A549 (cell line): Measurements from ENCODE around the gene KRT33A. TPM values are rescaled to one million over a fixed set of nuclear protein-coding genes. Genes with fewer than 3 reads are reported as not detected.

Experiments
- ATAC-seq, 2 experiments: fragments of 200-7000 bp in 1 of 2; fragments of >200 bp in 1 of 2; cut with Nextera tagmentation in 1 of 2; cut with Tn5 transposase in 1 of 2; 3 replicates each; pipeline versions ENCODE4 v1.8.0 to v1.9.1; 2018 to 2020; ENCODE audit warnings: mild to moderate bottlenecking in 1 of 2, moderate library complexity in 1 of 2
- CTCF ChIA-PET: fragments of 300-600 bp; sonication (Branson Sonifier 250); formaldehyde crosslinking; extraction: SDS; loops from one replicate; lab custom pipeline; 2021; ENCODE audit warnings: antibody characterized with exemption, inconsistent platforms; lab: Yijun Ruan, JAX
- POLR2A ChIA-PET: fragments of 350-600 bp; formaldehyde crosslinking; extraction: SDS; loops from one replicate; lab custom pipeline; 2021; ENCODE audit warnings: antibody characterized with exemption, inconsistent platforms; lab: Yijun Ruan, JAX
- DNase-seq, 2 experiments: peaks; one replicate each; pipeline versions ENCODE4 v3.0.0 to v3.0.0-alpha.2; 2011 to 2016; ENCODE audit warnings: low read depth in 1 of 2, low spot score in 1 of 2
- FAIRE-seq: peaks from 2 replicates; lab custom pipeline; 2011; peaks lifted over from hg19 to GRCh38; lab: Jason Lieb, UNC
- H3K27ac ChIP-seq, 2 experiments: fragments of >200 bp; sonication (Bioruptor Twin); formaldehyde crosslinking; 3 replicates each; pipeline ENCODE4 v1.5.1; 2016 to 2017
- H3K4me1 ChIP-seq: fragments of >200 bp; sonication (Bioruptor Twin); formaldehyde crosslinking; 3 replicates; pipeline ENCODE4 v1.6.1; 2016
- H3K4me2 ChIP-seq: fragments of >200 bp; sonication (Bioruptor Twin); formaldehyde crosslinking; 3 replicates; pipeline ENCODE4 v1.6.1; 2016
- H3K4me3 ChIP-seq: fragments of >200 bp; sonication (Bioruptor Twin); formaldehyde crosslinking; 3 replicates; pipeline ENCODE4 v1.5.1; 2016
- H3K9me3 ChIP-seq: fragments of >200 bp; sonication (Bioruptor Twin); formaldehyde crosslinking; 3 replicates; pipeline ENCODE4 v1.6.1; 2016
- BHLHE40 ChIP-seq: IDR thresholded peaks from 2 replicates; pipeline ENCODE4 v1.6.1; 2012; ENCODE audit warnings: low read depth, low read length, inconsistent platforms
- CBX2 ChIP-seq: fragments of 200-600 bp; sonication (generic); IDR thresholded peaks from 2 replicates; pipeline ENCODE4 v1.6.1; 2016; ENCODE audit warnings: low read depth, mild to moderate bottlenecking, borderline replicate concordance
- CEBPB ChIP-seq, 2 experiments: fragments of >200 bp in 1 of 2; sonication (Bioruptor Twin) in 1 of 2; formaldehyde crosslinking in 1 of 2; IDR thresholded peaks; 2 replicates each; pipeline ENCODE4 v1.6.1; 2012 to 2016
- EHF ChIP-seq: fragments of 250-450 bp; sonication (Bioruptor Pico); IDR thresholded peaks from 2 replicates; pipeline ENCODE4 v1.5.0; 2020; ENCODE audit warnings: mild to moderate bottlenecking
- EHMT2 ChIP-seq: fragments of 200-600 bp; sonication (generic); IDR thresholded peaks from 2 replicates; pipeline ENCODE4 v1.6.1; 2016; ENCODE audit warnings: antibody characterized with exemption, low read depth, mild to moderate bottlenecking, moderate library complexity
- FOSB ChIP-seq: fragments of 250-450 bp; sonication (Bioruptor Pico); IDR thresholded peaks from 2 replicates; pipeline ENCODE4 v1.5.0; 2020; ENCODE audit warnings: mild to moderate bottlenecking, moderate library complexity
- FOXS1 ChIP-seq: fragments of 250-450 bp; sonication (Bioruptor Pico); IDR thresholded peaks from 2 replicates; pipeline ENCODE4 v1.5.0; 2020; ENCODE audit warnings: mild to moderate bottlenecking, moderate library complexity
- GATA3 ChIP-seq: IDR thresholded peaks from 2 replicates; pipeline ENCODE4 v1.6.1; 2012; ENCODE audit warnings: borderline replicate concordance
- HDAC2 ChIP-seq: fragments of 200-600 bp; sonication (generic); IDR thresholded peaks from 2 replicates; pipeline ENCODE4 v1.6.1; 2016
- HOXB13 ChIP-seq: fragments of 250-450 bp; sonication (Bioruptor Pico); IDR thresholded peaks from 2 replicates; pipeline ENCODE4 v1.5.0; 2020; ENCODE audit warnings: low read depth, mild to moderate bottlenecking, moderate library complexity
- JUNB ChIP-seq: fragments of >200 bp; sonication (Bioruptor Twin); formaldehyde crosslinking; IDR thresholded peaks from 2 replicates; pipeline ENCODE4 v1.6.1; 2016
- MAZ ChIP-seq: fragments of 150-350 bp; IDR thresholded peaks from 2 replicates; pipeline ENCODE4 v1.6.1; 2014; ENCODE audit warnings: antibody characterized with exemption, low read depth, low read length, borderline replicate concordance
- MYC ChIP-seq: IDR thresholded peaks from 2 replicates; pipeline ENCODE4 v1.6.1; 2012; ENCODE audit warnings: mild to moderate bottlenecking, inconsistent platforms, low read length, improper control_type of control experiment, borderline replicate concordance
- PHF8 ChIP-seq: fragments of 200-600 bp; sonication (generic); IDR thresholded peaks from 2 replicates; pipeline ENCODE4 v1.6.1; 2016; ENCODE audit warnings: low read depth, mild to moderate bottlenecking, antibody characterized with exemption, moderate library complexity, borderline replicate concordance
- POLR2AphosphoS2 ChIP-seq: conservative IDR thresholded peaks from 2 replicates; pipeline ENCODE4 v1.6.1; 2012; ENCODE audit warnings: low read length, improper control_type of control experiment, inconsistent platforms
- RAD21 ChIP-seq, 2 experiments: fragments of >200 bp in 1 of 2; sonication (Bioruptor Twin) in 1 of 2; formaldehyde crosslinking in 1 of 2; IDR thresholded peaks in 1 of 2; conservative IDR thresholded peaks in 1 of 2; 2 replicates in 1 of 2; 3 replicates in 1 of 2; pipeline ENCODE4 v1.6.1; 2012 to 2018; ENCODE audit warnings: inconsistent platforms in 1 of 2
- RARB ChIP-seq: fragments of 250-450 bp; sonication (Bioruptor Pico); IDR thresholded peaks from 2 replicates; pipeline ENCODE4 v1.8.0; 2021; ENCODE audit warnings: mild to moderate bottlenecking, moderate library complexity
- RNF2 ChIP-seq: fragments of 200-600 bp; sonication (generic); IDR thresholded peaks from 2 replicates; pipeline ENCODE4 v1.6.1; 2016; ENCODE audit warnings: low read depth, mild to moderate bottlenecking, antibody characterized with exemption, moderate library complexity, borderline replicate concordance
- SMC3 ChIP-seq: fragments of >200 bp; sonication (Bioruptor Twin); formaldehyde crosslinking; IDR thresholded peaks from 3 replicates; pipeline ENCODE4 v1.6.1; 2018; ENCODE audit warnings: inconsistent platforms
- TFCP2L1 ChIP-seq: fragments of 250-450 bp; sonication (Bioruptor Pico); IDR thresholded peaks from 2 replicates; pipeline ENCODE4 v1.5.0; 2021; ENCODE audit warnings: mild to moderate bottlenecking
- TP53 ChIP-seq: fragments of 250-450 bp; sonication (Bioruptor Pico); IDR thresholded peaks from 2 replicates; pipeline ENCODE4 v1.5.0; 2021; ENCODE audit warnings: mild to moderate bottlenecking, moderate library complexity
- ZFP36 ChIP-seq: fragments of 450-650 bp; IDR thresholded peaks from 2 replicates; pipeline ENCODE4 v1.6.1; 2014; ENCODE audit warnings: borderline replicate concordance; ENCODE audit not compliant: partially characterized antibody
- ZNF302 ChIP-seq: fragments of 250-450 bp; sonication (Bioruptor Pico); IDR thresholded peaks from 2 replicates; pipeline ENCODE4 v1.9.0; 2021; ENCODE audit warnings: inconsistent platforms, mild to moderate bottlenecking, moderate library complexity
- ZSCAN20 ChIP-seq: fragments of 250-450 bp; sonication (Bioruptor Pico); IDR thresholded peaks from 2 replicates; pipeline ENCODE4 v1.8.0; 2022; ENCODE audit warnings: mild to moderate bottlenecking, moderate library complexity
- WGBS: methylation state at CpG from one replicate; pipeline ENCODE4 v1.1.6; 2017; ENCODE audit errors: missing lambda C conversion rate; 5-methylcytosine and 5-hydroxymethylcytosine counted together
- polyA plus RNA-seq, 4 experiments: library from polyadenylated mRNA; depleted of rRNA in 3 of 4; stranded (reverse); fragments of >200 nt; fragmentation: RNase III in 1 of 4; extraction: RNeasy Plus Mini Kit Qiagen cat#74134 plus additional on column Dnase treatment in 1 of 4; gene quantifications; 2 replicates in 3 of 4; 3 replicates in 1 of 4; pipeline ENCODE4 v1.2.3, GENCODE V29; 2011 to 2017
- TF ChIP-seq, protein P1 (sequence below): fragments of >200 bp; sonication (Bioruptor Twin); formaldehyde crosslinking; IDR thresholded peaks from 3 replicates; pipeline ENCODE4 v1.6.1; 2016
- TF ChIP-seq, protein P2 (sequence below): IDR thresholded peaks from 2 replicates; pipeline ENCODE4 v1.6.1; 2012; ENCODE audit warnings: low read depth, borderline replicate concordance
- TF ChIP-seq, protein P3 (sequence below): fragments of 250-450 bp; sonication (Bioruptor Pico); IDR thresholded peaks from 2 replicates; pipeline ENCODE4 v1.5.0; 2020; ENCODE audit warnings: low read depth, mild to moderate bottlenecking, moderate library complexity
- TF ChIP-seq, protein P4 (sequence below): IDR thresholded peaks from 2 replicates; pipeline ENCODE4 v1.6.1; 2012
- TF ChIP-seq, protein P5 (sequence below): fragments of 150-350 bp; IDR thresholded peaks from 2 replicates; pipeline ENCODE4 v1.6.1; 2014; ENCODE audit warnings: low read depth, mild to moderate bottlenecking, low read length

The KRT33A gene
- polyA plus RNA-seq, 2 of the 4 experiments (the other 2 are of a cell fraction): not detected

DNA sequence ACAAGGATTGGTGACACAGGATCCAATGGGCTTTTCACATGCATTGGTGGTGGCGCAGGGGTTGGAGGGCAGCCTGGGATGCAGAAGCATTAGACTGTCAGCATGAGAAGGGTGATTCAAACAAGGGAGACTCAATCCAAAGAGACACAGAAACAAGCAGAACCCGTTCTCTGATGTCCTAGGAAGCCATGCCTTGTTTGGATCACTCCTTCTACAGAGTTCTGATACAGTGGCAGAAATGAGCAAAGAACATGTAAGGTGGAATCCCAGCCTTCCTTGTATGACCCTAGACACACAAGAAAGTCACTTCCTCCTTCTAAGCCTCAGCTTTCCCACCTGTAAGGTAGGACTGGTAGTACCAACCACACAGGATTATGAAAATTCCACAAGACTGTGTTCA lies 13.3 kb upstream of the KRT33A start:
- H3K27ac ChIP-seq: no peak overlapping the region
- ChIA-PET CTCF (no interaction called here), POLR2A (no interaction called here)
- ATAC-seq (no peak), DNase-seq (no peak), FAIRE-seq (no peak)
- H3K9me3 ChIP-seq: no peaks in the 10 kb centered on the region
- H3K4me2 ChIP-seq: no peak overlapping the region
- TF ChIP-seq HDAC2: no peak
- no peak for TF ChIP-seq PHF8
- no peak for TF ChIP-seq POLR2AphosphoS2
- no peak for TF ChIP-seq EHMT2
- TF ChIP-seq TP53 (CRISPR knock-in tag): no peak
- no peak for TF ChIP-seq FOSB (CRISPR knock-in tag)
- no peak for TF ChIP-seq RNF2
- no peak for TF ChIP-seq ZFP36
- no peak for TF ChIP-seq CEBPB (IDR thresholded peaks at IDR 0.05)
- no peak for TF ChIP-seq RARB (CRISPR knock-in tag)
- no peak for TF ChIP-seq MAZ
- TF ChIP-seq, protein P1, sequence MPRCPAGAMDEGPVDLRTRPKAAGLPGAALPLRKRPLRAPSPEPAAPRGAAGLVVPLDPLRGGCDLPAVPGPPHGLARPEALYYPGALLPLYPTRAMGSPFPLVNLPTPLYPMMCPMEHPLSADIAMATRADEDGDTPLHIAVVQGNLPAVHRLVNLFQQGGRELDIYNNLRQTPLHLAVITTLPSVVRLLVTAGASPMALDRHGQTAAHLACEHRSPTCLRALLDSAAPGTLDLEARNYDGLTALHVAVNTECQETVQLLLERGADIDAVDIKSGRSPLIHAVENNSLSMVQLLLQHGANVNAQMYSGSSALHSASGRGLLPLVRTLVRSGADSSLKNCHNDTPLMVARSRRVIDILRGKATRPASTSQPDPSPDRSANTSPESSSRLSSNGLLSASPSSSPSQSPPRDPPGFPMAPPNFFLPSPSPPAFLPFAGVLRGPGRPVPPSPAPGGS: no peak
- no peak overlapping the region for H3K4me3 ChIP-seq
- WGBS: 67% methylated on average over 2 of the region's 2 CpGs
- H3K4me1 ChIP-seq: 0 out of 3 replicates have a peak, but pooled peaks cover 3% of the 10 kb centered on the region

DNA sequence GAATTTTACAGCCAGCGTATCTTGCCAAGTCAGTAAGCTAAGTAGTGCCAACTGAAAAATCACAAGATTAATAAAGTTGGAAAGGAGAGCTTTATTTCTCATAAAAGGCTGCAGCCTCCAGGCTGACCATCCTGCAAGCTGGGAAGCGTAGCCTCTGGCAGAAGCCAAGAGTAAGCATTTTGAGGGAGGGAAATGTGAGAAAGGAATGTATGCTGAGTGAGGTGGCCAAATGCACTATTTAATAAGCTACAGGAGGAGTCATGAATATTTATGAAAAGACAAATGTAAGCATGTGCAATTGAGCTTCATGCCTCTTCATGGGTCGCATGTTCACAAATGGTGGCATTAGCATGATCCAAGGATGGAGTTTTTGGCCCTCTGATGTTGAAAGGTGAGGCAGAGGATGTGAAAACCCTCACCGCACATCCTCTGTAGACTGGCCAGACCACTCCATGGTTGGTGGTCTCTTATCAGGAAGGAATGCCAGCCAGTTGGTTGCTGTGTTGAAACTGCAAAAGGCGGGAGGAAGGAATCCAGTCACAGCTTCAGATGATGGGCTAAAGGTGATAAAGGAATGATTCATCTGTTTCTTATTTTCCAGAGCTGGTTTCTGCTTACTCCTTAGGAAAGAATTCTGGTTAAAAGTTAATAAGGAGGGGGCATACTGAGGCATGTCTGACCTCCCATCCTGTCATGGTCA lies 9.8 kb upstream of the KRT33A start:
- CTCF ChIA-PET: interaction anchor here (0.6 to 1.5 kb wide), 5 partner anchors 31 to 191 kb away, joined by 3 to 4 read pairs (median 3); no protein-coding TSS in a partner anchor
- TF ChIP-seq ZSCAN20: no peak
- TF ChIP-seq HOXB13 (CRISPR knock-in tag): no peak
- no peak for TF ChIP-seq RAD21 (conservative IDR thresholded peaks at IDR 0.05 in 1 of 2, IDR thresholded peaks at IDR 0.05 in 1 of 2)
- TF ChIP-seq, protein P2, sequence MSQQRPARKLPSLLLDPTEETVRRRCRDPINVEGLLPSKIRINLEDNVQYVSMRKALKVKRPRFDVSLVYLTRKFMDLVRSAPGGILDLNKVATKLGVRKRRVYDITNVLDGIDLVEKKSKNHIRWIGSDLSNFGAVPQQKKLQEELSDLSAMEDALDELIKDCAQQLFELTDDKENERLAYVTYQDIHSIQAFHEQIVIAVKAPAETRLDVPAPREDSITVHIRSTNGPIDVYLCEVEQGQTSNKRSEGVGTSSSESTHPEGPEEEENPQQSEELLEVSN: 0 out of 2 replicates have a peak, but pooled peaks have one; percentile 44
- no peak for TF ChIP-seq JUNB
- no peak for TF ChIP-seq TFCP2L1 (CRISPR knock-in tag)
- TF ChIP-seq, all 56 proteins: peak for 1
- no peak; a peak in 1 of 6 replicates for ATAC-seq
- Histone ChIP-seq H3K4me3 (no peak overlapping the region), H3K4me1 (0 out of 3 replicates have a peak, but pooled peaks cover 3% of the 10 kb centered on the region), H3K27ac (no peak overlapping the region), H3K9me3 (peaks cover 9% of the 10 kb centered on the region), H3K4me2 (no peak overlapping the region)
- FAIRE-seq: no peak
- DNase-seq: no peak
- 65% methylated on average over 5 of the region's 5 CpGs for WGBS
- POLR2A ChIA-PET: no interaction called here

DNA sequence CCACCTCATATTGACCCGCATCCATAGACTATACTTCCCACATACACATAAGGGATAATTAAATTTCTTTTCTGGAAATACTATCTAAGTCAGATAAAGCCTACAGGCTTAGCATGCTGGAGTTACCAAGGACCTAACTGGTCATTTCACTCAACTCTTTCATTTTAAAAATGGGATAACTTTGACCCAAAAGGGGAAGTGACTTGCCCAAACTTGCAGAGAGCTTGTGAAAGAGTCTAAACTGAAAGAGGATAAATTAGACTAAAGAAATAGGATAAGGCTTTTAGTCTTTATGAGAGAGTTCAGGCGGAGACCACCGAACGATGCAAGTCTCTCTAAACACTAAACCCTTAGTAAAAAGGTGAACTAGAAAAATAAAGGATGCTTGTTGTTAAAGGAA lies 3.9 kb upstream of the KRT33A start:
- WGBS: 70% methylated on average over 4 of the region's 4 CpGs
- Histone ChIP-seq H3K4me3 (no peak overlapping the region), H3K9me3 (peaks cover 9% of the 10 kb centered on the region), H3K4me1 (no peaks in the 10 kb centered on the region), H3K4me2 (no peak overlapping the region), H3K27ac (no peak overlapping the region)
- ChIA-PET CTCF (interaction anchor here (0.9 to 2.8 kb wide), 5 partner anchors 10 to 445 kb away, joined by 3 to 9 read pairs (median 4); no protein-coding TSS in a partner anchor), POLR2A (no interaction called here)
- no peak for ATAC-seq
- no peak for FAIRE-seq
- no peak for DNase-seq
- TF ChIP-seq GATA3: no peak
- TF ChIP-seq EHF (CRISPR knock-in tag): no peak
- no peak for TF ChIP-seq CBX2
- TF ChIP-seq, protein P3, sequence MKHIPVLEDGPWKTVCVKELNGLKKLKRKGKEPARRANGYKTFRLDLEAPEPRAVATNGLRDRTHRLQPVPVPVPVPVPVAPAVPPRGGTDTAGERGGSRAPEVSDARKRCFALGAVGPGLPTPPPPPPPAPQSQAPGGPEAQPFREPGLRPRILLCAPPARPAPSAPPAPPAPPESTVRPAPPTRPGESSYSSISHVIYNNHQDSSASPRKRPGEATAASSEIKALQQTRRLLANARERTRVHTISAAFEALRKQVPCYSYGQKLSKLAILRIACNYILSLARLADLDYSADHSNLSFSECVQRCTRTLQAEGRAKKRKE (CRISPR knock-in tag): no peak
- TF ChIP-seq, protein P4, sequence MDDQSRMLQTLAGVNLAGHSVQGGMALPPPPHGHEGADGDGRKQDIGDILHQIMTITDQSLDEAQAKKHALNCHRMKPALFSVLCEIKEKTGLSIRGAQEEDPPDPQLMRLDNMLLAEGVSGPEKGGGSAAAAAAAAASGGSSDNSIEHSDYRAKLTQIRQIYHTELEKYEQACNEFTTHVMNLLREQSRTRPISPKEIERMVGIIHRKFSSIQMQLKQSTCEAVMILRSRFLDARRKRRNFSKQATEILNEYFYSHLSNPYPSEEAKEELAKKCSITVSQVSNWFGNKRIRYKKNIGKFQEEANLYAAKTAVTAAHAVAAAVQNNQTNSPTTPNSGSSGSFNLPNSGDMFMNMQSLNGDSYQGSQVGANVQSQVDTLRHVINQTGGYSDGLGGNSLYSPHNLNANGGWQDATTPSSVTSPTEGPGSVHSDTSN: no peak
- no peak for TF ChIP-seq SMC3
- no peak for TF ChIP-seq HDAC2
- no peak for TF ChIP-seq MYC
- TF ChIP-seq BHLHE40: no peak
- no peak for TF ChIP-seq ZNF302 (CRISPR knock-in tag)
- no peak for TF ChIP-seq CEBPB (IDR thresholded peaks at IDR 0.05)
- TF ChIP-seq FOXS1 (CRISPR knock-in tag): no peak
- TF ChIP-seq POLR2AphosphoS2: no peak
- no peak for TF ChIP-seq RNF2
- TF ChIP-seq TP53 (CRISPR knock-in tag): no peak
- TF ChIP-seq, protein P5, sequence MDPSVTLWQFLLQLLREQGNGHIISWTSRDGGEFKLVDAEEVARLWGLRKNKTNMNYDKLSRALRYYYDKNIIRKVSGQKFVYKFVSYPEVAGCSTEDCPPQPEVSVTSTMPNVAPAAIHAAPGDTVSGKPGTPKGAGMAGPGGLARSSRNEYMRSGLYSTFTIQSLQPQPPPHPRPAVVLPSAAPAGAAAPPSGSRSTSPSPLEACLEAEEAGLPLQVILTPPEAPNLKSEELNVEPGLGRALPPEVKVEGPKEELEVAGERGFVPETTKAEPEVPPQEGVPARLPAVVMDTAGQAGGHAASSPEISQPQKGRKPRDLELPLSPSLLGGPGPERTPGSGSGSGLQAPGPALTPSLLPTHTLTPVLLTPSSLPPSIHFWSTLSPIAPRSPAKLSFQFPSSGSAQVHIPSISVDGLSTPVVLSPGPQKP: no peak
